NCI-H69 (cell line): ENCODE measurements around the gene CHRM4.
A peak's percentile ranks its signal among the peaks of the same experiment; 100 is the strongest.
"Not testable (repeated sequence)": the region's sequence is repeated elsewhere in the genome, so short reads cannot be mapped to it uniquely, and the experiment has no call there.

Experiments used
- DNase-seq: peaks from one replicate; lab custom pipeline; 2025; lab: John Stamatoyannopoulos, UW

CHRM4 gene

DNA sequence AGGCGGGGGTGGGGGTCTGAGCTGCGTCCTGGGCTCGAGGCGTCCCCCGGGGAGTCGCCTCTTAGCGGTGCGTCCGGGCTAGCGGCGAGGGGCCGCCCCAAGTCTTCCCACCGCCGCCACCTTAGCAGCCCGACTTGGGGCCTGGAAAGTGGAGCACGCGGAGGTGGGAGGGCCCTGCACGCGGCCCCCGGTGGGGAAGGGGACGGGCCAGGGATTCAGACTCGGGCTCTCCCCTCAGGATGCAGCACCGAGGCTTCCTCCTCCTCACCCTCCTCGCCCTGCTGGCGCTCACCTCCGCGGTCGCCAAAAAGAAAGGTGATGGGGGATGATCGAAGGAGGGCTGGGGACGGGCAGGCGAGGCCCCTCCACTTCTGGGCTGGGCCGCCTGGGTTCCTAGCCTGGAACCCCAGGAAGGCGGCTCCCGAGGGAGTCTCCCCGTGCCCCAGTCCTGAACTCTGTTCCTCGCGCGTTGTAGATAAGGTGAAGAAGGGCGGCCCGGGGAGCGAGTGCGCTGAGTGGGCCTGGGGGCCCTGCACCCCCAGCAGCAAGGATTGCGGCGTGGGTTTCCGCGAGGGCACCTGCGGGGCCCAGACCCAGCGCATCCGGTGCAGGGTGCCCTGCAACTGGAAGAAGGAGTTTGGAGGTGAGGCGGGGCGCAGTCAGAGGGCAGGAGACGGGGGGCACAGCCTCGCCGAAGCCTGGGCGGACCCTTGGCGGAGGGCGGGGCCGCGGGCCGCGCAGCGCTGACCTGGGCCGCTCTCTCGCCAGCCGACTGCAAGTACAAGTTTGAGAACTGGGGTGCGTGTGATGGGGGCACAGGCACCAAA lies 9.5 kb downstream of the CHRM4 start:
- DNase-seq: peak; percentile 77

DNA sequence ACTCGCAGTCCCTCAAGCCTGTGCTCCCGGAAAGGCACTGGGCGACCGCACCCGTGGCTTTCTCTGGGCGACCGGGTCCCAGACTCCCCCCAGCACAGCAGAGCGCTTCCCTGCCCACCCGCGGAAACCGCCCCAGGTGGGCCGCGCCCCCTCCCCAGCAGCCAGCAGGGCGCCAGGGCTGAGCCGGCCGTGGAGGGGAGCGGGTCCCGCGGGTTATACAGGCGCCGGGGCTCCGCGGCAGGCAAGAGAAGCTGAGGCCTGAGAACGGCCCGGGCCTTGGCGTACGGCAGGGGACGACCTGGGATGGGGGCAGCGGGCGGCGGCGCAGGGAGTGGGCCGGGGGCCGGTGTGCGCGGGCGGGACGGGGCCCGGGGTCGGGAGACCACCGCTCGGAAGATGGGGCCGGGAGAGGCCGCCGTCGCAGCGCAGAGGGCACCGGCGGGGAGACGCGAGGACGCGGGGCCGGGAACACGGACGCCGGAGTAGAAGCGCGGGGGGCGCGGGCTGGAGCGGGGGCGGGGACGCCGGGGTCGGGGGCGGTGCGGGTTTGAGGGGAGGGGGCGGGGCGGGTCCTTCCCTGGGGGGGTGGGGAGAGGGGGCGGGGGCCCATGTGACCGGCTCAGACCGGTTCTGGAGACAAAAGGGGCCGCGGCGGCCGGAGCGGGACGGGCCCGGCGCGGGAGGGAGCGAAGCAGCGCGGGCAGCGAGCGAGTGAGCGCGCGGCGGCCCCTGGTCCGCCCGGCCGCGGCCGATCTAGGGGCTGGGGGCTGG lies 10.3 kb downstream of the CHRM4 start, which contains the start of gene MDK:
MDK (plus strand) TSS at position 622 of the 771 bp plus-strand sequence. CDS start 389 bp downstream, outside the sequence.
- DNase-seq: peak; percentile 78

DNA sequence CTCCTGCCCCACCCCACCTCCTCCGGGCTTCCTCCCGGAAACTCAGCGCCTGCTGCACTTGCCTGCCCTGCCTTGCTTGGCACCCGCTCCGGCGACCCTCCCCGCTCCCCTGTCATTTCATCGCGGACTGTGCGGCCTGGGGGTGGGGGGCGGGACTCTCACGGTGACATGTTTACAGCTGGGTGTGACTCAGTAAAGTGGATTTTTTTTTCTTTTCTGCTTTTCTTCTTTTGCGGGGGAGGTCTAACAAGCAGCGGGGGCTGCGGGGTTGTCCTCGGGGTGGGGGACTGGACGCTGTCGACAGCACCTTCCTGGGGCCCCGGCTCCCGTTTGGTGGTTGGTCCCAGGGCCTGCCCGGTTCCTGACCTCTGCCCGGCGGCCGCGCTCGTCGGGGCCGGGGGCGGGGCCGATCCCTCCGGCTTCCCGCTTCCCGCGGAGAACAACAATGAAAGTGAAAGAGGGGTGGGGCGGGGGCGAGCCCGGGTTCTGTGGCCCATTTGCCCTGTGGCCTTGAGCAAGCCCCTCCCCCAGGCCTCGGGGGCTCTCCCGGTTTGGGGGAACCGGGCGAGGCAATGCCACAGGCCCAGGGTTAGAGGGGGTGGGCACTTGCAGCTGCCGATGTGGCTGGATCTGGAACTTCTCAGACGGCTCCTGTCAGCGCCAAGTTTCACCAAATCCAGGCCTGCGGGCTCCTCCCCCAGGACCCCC lies 11.1 kb downstream of the CHRM4 start:
- peak; percentile 82 for DNase-seq

DNA sequence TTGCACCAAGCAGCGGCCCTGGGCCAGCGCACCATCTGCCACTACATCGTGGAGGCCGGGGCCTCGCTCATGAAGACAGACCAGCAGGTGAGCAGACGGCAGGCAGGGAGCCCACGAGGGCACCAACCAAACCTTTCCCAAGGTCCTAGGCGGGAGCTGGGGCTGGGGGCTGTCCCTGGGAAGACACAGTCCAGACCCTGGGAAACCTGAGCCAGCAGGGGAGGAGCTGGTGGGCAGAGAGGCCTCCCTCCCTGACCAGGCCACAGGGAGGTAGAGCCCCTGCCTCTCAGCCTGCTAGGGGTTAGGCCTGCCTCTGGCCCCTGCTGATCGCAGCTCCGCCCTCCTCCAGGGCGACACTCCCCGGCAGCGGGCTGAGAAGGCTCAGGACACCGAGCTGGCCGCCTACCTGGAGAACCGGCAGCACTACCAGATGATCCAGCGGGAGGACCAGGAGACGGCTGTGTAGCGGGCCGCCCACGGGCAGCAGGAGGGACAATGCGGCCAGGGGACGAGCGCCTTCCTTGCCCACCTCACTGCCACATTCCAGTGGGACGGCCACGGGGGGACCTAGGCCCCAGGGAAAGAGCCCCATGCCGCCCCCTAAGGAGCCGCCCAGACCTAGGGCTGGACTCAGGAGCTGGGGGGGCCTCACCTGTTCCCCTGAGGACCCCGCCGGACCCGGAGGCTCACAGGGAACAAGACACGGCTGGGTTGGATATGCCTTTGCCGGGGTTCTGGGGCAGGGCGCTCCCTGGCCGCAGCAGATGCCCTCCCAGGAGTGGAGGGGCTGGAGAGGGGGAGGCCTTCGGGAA lies 11.9 kb downstream of the CHRM4 start:
- peak; percentile 73 for DNase-seq

DNA sequence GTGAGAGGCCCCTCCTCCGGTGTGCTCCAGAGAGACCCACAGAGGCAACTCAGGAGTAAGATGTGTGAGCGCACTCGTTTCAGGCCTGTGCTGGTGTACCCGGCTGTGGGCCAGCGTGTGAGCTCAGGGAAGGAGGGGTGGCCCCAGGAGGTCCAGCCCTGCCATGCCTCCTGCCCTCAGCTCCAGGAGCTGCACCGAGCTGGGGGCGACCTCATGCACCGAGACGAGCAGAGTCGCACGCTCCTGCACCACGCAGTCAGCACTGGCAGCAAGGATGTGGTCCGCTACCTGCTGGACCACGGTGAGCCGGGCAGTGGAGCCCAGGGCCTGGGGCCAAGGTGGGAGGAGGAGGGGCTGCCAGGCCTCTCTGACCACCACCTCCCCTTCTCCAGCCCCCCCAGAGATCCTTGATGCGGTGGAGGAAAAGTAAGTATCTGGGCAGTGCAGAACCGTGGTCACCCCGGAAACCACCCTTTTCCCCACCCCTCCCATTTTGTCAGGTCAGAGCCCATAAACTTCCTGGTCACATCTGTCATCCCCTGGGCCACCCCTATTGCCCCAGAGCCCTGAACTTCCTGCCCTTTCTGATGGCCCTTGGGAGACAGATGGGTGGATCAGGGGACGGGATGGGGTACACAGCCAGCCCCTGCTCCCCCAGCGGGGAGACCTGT lies 12.6 kb downstream of the CHRM4 start:
- no peak for DNase-seq

DNA sequence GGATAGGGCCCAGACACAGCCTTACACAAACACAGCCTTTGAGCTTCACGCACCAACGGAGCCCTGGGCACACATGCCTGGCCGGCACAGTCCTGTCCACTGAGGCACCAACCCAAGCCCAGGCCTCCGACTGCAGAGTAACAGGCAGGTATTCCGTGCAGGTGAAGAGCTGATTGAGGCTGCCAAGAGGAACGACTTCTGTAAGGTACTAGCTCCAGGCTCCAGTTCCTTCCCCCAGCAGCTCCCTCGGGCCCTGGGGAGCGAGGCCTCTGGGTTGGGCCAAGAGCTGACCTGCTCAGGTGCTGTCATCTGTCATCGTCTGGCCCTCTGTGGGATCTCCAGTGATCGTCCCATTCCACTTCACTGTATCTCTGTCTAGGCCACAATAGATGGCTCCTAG lies 13.3 kb downstream of the CHRM4 start:
- no peak for DNase-seq

DNA sequence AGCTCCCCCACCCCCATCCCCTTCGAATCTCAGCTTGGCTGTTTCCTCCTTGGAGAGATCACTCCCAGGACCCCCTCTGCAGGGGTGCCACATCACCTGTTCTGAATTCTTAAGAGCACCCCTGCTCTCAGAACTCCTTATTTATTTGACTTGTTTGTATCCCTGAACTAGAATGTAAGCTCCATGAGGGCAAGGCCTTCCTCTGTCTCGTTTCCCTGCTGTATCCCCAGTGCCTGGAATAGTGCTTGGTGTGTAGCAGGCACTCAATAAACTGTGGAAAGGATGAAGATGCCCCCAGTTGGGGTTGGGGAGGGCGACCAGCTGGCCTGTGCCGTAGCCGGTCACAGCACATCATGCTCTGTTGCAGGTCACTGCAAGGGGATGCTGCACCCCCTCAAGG lies 13.7 kb downstream of the CHRM4 start:
- DNase-seq: no peak

DNA sequence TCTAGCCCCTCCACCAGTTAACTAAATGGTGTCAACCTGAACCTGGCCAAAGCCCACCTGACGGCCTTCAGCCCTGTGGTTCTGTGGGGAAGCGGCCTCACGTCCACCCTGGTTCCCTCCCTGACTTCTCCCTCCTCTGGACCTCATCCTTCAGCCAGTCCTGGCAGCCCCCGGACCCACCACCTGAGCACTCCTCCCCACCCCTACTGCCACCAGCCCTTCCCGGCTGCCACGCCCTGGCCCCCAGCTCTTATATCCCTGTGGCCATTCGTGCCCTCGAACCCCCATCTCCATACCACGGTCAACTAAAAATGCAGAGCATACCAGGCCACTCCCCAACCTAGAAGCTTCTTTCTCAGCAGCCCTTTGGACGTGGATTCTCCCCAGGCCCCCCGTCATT lies 14.3 kb downstream of the CHRM4 start:
- DNase-seq: no peak

DNA sequence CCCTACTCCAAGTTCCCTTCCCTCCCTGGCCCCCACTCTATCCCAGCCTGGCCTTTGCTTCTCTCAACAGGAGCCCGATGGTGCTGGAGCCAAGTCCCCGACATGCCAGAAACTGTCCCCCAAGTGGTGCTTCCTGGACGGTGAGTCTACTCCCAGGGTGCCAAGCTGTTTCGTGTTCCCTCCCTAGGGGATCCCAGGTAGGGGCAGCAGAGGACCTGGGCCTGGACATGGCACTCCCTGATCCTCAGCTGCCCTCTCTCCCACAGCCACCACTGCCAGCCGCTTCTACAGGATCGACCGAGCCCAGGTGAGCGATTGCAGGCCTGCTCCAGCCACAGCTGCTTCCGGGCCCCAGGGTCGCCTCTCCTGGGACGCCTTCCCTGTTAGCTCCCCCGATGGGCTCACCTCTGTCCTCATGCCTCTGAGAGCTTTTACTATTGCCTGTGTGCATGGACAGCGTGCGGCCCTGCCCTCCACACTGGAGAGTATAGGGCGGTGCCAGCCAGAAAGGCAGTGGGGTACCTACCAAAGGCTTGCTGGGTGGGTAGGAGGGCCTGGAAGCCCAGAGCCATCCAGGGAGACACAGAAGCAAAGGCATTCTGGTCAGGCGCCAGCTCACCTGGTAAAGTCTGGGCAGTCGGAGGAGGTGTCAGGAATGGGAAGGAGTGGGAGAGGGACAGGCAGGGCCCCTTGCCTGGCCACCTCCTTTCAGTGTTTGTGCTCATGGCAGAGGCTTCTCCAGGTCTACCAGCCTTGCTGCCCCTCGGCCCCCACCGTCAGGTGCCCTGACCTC lies 15.1 kb downstream of the CHRM4 start:
- no peak for DNase-seq

DNA sequence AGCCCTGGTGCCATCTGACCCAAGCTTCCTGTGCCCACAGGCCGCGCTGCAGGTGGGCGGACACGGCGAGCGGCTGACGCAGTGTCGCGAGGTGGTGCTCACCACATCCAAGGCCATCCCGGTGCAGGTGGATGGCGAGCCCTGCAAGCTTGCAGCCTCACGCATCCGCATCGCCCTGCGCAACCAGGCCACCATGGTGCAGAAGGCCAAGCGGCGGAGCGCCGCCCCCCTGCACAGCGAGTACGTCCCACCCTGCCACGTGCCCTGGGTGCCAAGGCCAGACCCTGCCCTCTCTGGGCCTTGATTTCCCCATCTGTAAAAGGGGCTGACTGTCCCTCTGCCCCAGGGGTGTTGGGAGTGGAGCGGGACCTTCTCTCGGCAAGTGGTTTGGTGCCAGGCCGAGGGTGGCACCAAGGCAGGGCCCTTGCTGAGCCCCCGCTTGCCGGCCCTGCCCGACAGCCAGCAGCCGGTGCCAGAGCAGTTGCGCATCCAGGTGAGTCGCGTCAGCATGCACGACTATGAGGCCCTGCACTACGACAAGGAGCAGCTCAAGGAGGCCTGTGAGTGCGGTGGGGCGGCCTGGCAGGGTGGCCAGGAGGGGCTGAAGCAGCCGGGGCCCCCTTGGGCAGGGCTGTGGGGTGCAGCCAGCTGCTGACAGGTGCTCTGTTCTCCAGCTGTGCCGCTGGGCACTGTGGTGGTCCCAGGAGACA lies 16.0 kb downstream of the CHRM4 start:
- DNase-seq: no peak

DNA sequence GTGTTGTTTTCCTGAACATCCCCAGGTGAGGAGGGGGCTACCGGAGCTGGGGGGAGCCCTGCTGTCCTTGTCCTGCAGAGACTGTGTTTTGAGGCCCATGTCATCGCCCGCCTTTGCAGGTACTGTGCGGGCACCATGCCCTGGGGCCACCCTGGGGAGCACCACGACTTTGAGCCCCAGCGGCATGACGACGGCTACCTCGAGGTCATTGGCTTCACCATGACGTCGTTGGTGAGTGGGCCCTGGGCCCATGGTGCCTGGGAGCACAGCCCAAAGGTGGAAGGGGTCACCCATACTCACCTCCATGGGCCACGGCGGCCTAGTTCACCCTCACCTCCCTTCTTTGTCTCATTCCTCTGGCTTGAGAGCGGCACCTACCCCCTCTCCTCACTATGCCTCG lies 16.8 kb downstream of the CHRM4 start:
- no peak for DNase-seq

DNA sequence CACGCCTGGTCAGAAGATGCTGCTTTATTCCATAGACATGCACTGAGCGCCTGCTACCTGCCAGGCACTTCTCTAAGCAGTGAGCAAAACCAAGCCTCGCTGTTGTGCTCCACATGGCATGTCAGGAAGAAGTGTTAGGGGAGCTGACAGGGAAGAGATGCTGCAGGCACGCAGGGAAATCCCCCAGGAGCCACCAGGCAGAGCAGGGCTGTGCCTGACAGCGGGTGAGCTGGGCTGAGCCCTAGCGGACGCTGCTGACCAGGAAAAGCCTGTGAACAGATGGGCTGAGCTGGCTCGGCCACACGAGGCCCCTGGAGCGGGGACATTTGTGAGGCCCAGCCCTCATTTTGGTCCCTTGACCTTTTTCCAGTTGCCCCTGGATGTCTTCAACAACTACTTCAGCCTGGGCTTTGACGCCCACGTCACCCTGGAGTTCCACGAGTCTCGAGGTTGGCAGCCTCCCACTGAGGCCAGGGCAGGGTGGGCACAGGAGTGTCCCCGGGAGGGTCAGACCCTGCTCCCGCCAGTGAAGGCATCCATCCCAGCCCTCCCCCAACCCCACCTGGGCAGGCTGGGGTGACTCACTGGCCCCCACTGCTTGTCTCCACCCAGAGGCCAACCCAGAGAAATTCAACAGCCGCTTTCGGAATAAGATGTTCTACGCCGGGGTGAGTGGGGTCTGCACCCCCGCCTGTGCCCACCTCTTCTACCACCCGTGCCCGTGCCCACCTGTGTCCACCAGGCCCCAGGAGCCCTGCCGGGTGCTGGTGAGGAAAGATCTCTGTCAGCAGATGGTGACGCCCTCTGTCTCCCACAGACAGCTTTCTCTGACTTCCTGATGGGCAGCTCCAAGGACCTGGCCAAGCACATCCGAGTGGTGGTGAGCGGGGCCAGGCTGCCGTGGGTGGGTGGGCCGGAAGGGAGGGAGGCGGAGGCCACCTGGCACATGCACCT lies 17.5 kb downstream of the CHRM4 start:
- no peak for DNase-seq

DNA sequence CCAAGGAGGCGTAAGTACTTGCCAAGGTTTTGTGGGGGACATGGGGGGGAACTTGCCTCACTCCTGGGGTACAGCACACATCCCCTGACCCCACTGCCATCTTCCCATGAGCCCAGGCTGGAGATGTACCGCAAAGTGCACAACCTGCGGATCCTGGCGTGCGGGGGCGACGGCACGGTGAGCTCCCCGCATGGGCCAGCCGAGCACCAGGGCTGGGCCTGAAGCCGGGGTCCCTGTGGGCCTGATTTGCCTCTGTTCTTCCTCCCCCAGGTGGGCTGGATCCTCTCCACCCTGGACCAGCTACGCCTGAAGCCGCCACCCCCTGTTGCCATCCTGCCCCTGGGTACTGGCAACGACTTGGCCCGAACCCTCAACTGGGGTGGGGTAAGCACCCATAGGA lies 19.1 kb downstream of the CHRM4 start:
- not testable (repeated sequence) for DNase-seq

DNA sequence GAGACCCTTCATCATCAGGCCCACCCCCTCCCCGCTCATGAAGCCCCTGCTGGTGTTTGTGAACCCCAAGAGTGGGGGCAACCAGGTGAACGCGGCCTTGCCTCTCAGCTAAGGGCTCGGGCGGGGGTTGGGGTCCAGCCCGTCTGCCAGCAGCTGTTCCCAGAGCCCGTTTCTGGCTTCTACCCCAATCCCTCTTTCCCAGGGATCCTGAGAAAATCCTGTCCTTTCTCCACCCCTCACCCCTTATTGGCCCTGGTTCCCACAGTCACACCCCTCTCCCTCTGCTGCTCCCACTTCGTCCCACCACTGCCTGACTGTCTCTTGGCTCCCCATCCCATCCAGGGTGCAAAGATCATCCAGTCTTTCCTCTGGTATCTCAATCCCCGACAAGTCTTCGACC lies 19.5 kb downstream of the CHRM4 start:
- no peak for DNase-seq

DNA sequence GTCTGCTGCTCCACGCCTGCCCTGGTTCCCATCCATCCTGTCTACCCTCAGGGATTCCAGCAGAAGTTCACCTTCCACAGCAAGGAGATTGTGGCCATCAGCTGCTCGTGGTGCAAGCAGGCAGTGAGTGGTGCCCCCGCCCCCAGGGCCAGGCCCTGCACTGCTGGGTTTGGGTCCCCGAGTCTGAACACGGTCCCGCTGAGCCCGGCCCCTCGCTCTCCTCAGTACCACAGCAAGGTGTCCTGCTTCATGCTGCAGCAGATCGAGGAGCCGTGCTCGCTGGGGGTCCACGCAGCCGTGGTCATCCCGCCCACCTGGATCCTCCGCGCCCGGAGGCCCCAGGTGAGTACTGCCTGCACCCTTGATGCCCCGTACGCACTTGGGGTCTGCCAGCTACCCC lies 20.3 kb downstream of the CHRM4 start:
- not testable (repeated sequence) for DNase-seq

DNA sequence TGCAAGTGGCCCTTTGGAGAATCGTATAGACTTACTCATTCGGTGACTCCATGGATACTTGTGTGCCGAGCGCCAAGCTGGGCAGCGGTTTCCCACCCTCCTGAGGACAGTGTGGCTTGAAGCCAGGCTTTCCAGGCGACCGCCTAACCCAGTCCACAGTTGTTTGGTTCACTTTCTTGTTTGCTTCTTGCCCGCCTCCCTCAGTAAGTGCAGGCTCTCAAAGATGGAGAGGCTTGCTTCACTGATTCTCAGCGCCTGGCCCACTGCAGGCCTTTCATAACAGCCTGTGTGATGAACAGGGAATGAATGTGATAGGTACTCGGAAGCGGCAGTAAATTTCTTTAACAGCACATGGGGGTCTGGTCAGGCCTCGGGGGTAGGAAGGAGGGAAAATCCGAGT lies 21.3 kb downstream of the CHRM4 start:
- no peak for DNase-seq

DNA sequence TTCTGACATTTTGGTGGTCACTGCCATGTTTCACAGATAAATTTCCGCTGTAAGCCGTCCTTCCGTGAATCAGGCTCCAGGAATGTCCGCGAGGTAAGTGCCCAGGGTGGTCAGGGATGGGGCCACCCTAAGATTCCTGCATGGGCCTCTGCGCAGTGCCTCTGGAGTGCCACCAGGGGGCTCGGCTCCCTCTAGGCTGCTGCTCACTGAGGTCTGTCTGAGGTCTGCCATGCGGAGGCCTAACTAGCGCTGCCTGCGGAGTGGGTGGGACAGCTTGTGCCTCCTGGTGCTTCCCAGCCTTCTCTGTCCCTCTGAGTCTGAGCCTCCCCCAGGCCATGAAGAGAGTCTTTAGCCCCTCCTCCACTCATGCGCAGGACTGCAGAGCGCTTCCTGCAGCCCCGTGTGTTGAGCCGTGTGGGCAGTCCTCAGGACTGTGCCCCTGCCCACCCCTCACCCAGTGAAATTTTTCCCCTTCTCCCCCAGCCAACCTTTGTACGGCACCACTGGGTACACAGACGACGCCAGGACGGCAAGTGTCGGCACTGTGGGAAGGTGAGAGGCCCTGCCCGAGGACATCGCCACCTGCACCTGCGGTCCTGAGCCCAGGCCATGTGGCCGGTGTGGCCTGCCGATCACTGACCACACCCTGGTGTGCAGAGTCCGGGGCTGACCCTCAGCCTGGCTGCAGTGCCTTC lies 22.0 kb downstream of the CHRM4 start:
- DNase-seq: peak; percentile 78

DNA sequence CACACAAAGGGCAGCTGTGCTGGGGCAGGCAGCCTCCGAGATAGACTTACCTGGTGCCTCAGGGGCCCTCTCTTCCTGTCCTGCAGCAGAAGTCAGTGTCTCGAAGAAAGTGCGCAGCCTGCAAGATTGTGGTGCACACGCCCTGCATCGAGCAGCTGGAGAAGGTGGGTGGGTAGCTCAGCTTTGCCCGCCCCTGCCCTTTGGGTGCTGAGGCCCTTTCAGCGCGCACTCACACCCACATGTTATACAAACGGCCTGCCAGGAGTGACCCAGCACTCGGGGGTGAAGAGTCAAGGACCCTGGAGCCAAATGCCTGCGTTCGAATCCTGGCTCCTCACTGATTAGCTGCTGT lies 23.7 kb downstream of the CHRM4 start:
- no peak for DNase-seq
